ENCODE measurements around the gene FBXW8.

FBXW8 gene

DNA sequence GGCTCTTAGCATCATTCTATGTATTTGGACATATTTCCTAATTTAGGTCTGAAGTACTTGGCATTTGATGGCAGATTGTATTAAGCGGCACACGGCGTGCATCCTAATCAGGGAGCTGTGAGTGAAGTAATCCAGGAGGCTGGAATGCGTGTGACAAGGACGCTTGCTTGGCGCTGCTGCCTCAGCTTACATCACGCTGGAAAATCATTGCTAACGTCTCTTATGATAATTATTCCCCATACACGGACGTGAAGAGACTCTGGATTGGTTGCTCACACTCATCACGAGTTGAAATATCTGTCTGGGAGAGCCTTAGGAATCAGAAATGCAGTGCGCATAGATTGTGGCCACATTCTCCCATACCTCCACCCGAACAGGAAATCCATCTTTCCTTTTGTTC is 85.3 kb downstream of the FBXW8 start:
- no peaks in the 10 kb centered on the region for H3K27me3 ChIP-seq (ENCODE audit: insufficient read depth, poor library complexity, severe bottlenecking)
- TF ChIP-seq POLR2AphosphoS5 (IDR thresholded peaks at IDR 0.05; ENCODE audit: low read depth) (no peak), GABPA (IDR thresholded peaks at IDR 0.05; ENCODE audit: low read depth) (no peak), SPI1 (IDR thresholded peaks at IDR 0.05; ENCODE audit: borderline replicate concordance, low read depth) (no peak)
- TF ChIP-seq, protein P1, sequence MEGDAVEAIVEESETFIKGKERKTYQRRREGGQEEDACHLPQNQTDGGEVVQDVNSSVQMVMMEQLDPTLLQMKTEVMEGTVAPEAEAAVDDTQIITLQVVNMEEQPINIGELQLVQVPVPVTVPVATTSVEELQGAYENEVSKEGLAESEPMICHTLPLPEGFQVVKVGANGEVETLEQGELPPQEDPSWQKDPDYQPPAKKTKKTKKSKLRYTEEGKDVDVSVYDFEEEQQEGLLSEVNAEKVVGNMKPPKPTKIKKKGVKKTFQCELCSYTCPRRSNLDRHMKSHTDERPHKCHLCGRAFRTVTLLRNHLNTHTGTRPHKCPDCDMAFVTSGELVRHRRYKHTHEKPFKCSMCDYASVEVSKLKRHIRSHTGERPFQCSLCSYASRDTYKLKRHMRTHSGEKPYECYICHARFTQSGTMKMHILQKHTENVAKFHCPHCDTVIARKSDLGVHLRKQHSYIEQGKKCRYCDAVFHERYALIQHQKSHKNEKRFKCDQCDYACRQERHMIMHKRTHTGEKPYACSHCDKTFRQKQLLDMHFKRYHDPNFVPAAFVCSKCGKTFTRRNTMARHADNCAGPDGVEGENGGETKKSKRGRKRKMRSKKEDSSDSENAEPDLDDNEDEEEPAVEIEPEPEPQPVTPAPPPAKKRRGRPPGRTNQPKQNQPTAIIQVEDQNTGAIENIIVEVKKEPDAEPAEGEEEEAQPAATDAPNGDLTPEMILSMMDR (IDR thresholded peaks at IDR 0.05; ENCODE audit: insufficient read depth, low read length) = no peak
- TF ChIP-seq, protein P2, sequence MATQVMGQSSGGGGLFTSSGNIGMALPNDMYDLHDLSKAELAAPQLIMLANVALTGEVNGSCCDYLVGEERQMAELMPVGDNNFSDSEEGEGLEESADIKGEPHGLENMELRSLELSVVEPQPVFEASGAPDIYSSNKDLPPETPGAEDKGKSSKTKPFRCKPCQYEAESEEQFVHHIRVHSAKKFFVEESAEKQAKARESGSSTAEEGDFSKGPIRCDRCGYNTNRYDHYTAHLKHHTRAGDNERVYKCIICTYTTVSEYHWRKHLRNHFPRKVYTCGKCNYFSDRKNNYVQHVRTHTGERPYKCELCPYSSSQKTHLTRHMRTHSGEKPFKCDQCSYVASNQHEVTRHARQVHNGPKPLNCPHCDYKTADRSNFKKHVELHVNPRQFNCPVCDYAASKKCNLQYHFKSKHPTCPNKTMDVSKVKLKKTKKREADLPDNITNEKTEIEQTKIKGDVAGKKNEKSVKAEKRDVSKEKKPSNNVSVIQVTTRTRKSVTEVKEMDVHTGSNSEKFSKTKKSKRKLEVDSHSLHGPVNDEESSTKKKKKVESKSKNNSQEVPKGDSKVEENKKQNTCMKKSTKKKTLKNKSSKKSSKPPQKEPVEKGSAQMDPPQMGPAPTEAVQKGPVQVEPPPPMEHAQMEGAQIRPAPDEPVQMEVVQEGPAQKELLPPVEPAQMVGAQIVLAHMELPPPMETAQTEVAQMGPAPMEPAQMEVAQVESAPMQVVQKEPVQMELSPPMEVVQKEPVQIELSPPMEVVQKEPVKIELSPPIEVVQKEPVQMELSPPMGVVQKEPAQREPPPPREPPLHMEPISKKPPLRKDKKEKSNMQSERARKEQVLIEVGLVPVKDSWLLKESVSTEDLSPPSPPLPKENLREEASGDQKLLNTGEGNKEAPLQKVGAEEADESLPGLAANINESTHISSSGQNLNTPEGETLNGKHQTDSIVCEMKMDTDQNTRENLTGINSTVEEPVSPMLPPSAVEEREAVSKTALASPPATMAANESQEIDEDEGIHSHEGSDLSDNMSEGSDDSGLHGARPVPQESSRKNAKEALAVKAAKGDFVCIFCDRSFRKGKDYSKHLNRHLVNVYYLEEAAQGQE (IDR thresholded peaks at IDR 0.05; ENCODE audit: insufficient replicate concordance, low read depth) = no peak
- H3K27ac ChIP-seq (replicated peaks) = no peak overlapping the region
- DNase-seq (ENCODE audit: low read depth in 1 of 2, low spot score in 1 of 2) = no peak
- H3K4me3 ChIP-seq (replicated peaks; ENCODE audit: insufficient read depth, low read length) = no peak overlapping the region

DNA sequence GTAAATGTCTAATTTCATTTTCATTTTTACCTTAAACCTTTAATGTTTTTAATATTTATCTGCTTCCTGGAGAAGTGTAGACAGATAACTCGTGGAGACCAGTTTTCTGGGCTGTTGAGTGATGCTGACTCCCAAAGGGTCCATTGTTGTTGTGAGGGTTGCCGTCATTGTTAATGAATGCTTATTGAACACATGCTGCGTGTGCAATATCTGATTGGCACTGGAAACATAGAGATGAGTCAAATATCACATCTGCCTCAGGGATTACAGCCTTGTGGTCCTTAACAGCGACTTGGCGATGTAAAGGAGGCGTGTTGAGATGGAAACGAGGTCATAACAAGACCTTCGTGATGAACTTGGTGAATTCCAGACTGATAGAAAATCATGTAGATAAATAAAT is 85.9 kb downstream of the FBXW8 start:
- Histone ChIP-seq H3K4me3 (replicated peaks; ENCODE audit: insufficient read depth, low read length) (no peak overlapping the region), H3K27ac (replicated peaks) (no peak overlapping the region), H3K27me3 (ENCODE audit: insufficient read depth, poor library complexity, severe bottlenecking) (no peaks in the 10 kb centered on the region)
- TF ChIP-seq, protein P1 (IDR thresholded peaks at IDR 0.05; ENCODE audit: insufficient read depth, low read length) = no peak
- TF ChIP-seq GABPA (IDR thresholded peaks at IDR 0.05; ENCODE audit: low read depth) = no peak
- no peak for TF ChIP-seq POLR2AphosphoS5 (IDR thresholded peaks at IDR 0.05; ENCODE audit: low read depth)
- TF ChIP-seq, protein P2 (IDR thresholded peaks at IDR 0.05; ENCODE audit: insufficient replicate concordance, low read depth) = no peak
- no peak for TF ChIP-seq SPI1 (IDR thresholded peaks at IDR 0.05; ENCODE audit: borderline replicate concordance, low read depth)
- no peak for DNase-seq (ENCODE audit: low read depth in 1 of 2, low spot score in 1 of 2)

DNA sequence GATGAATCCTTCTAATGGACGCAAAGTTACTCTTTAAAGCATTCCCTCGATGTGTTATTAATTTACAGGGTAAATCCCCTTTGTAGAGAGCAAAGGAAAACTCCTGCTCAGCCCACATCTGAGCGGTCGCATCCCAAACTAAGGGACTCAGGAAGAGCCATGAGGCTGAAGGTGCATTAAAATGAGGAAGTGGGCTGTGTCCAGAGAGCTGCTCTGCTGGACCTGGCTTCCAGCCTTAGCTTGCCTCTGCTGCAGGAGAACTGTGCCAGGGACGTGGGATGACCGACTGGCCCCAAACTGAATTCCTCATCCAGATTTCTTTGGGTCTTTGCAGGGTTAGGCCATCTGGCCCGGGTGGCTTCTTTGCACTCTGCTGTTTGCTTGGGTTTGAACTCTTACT is 88.3 kb downstream of the FBXW8 start:
- Histone ChIP-seq H3K4me3 (replicated peaks; ENCODE audit: insufficient read depth, low read length) (no peak overlapping the region), H3K27ac (replicated peaks) (no peak overlapping the region), H3K27me3 (ENCODE audit: insufficient read depth, poor library complexity, severe bottlenecking) (no peaks in the 10 kb centered on the region)
- TF ChIP-seq SPI1 (IDR thresholded peaks at IDR 0.05; ENCODE audit: borderline replicate concordance, low read depth) = peak; percentile 69
- TF ChIP-seq, protein P2 (IDR thresholded peaks at IDR 0.05; ENCODE audit: insufficient replicate concordance, low read depth) = no peak
- DNase-seq (ENCODE audit: low read depth in 1 of 2, low spot score in 1 of 2) = no peak

DNA sequence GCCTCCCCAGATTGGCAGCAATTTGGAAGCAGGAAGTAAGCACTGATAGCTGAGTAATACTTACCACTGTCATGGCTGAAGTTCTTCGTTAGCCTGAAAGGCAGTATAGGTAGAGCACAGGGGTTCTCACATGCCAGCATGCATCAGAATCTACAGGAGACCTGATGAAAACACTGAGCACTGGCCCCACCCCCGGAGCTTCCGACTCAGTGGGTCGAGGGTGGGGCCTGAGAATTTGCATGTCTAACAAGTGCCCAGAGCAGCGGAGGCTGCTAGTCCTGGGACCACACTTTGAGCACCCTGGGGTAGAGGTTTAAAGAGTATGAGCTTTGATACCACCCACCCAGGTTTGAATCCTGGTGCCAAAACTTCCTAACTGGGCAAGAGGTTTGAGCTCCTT is 89.6 kb downstream of the FBXW8 start:
- Histone ChIP-seq H3K4me3 (replicated peaks; ENCODE audit: insufficient read depth, low read length) (no peak overlapping the region), H3K27me3 (ENCODE audit: insufficient read depth, poor library complexity, severe bottlenecking) (no peaks in the 10 kb centered on the region), H3K27ac (replicated peaks) (no peak overlapping the region)
- TF ChIP-seq POLR2AphosphoS5 (IDR thresholded peaks at IDR 0.05; ENCODE audit: low read depth) (no peak), GABPA (IDR thresholded peaks at IDR 0.05; ENCODE audit: low read depth) (no peak), SPI1 (IDR thresholded peaks at IDR 0.05; ENCODE audit: borderline replicate concordance, low read depth) (no peak)
- TF ChIP-seq, protein P1 (IDR thresholded peaks at IDR 0.05; ENCODE audit: insufficient read depth, low read length) = no peak
- TF ChIP-seq, protein P2 (IDR thresholded peaks at IDR 0.05; ENCODE audit: insufficient replicate concordance, low read depth) = no peak
- no peak for DNase-seq (ENCODE audit: low read depth in 1 of 2, low spot score in 1 of 2)

All from HL-60 (cell line).